Neuronal stem cell (in vitro differentiated cells): Measurements from ENCODE around the gene SETDB1.

Experiments
- DNase-seq: peaks from one replicate; pipeline ENCODE4 v3.0.0-alpha.2; 2013; ENCODE audit warnings: low spot score
- H2AFZ ChIP-seq: one replicate; pipeline ENCODE4 v1.6.1; 2013; ENCODE audit warnings: mild to moderate bottlenecking, low read length, inconsistent platforms
- H2AK5ac ChIP-seq: 2 replicates; pipeline ENCODE4 v1.6.1; 2013; ENCODE audit warnings: low read depth, mild to moderate bottlenecking, inconsistent platforms, low read length, moderate library complexity, mixed read lengths
- H2BK120ac ChIP-seq: 2 replicates; pipeline ENCODE4 v1.6.1; 2013; ENCODE audit warnings: low read depth, mild to moderate bottlenecking, inconsistent platforms, low read length, moderate library complexity, mixed read lengths
- H2BK12ac ChIP-seq: one replicate; pipeline ENCODE4 v1.6.1; 2013; ENCODE audit warnings: low read length, inconsistent platforms
- H2BK15ac ChIP-seq: 2 replicates; pipeline ENCODE4 v1.6.1; 2013; ENCODE audit warnings: mild to moderate bottlenecking, low read length, inconsistent platforms, mixed read lengths
- H2BK5ac ChIP-seq: one replicate; pipeline ENCODE4 v1.6.1; 2013; ENCODE audit warnings: inconsistent platforms, mild to moderate bottlenecking, low read length, moderate library complexity
- H3K14ac ChIP-seq: one replicate; pipeline ENCODE4 v1.6.1; 2013; ENCODE audit warnings: low read length, inconsistent platforms
- H3K18ac ChIP-seq: 2 replicates; pipeline ENCODE4 v1.6.1; 2013; ENCODE audit warnings: low read length, inconsistent platforms
- H3K23ac ChIP-seq: 2 replicates; pipeline ENCODE4 v1.6.1; 2013; ENCODE audit warnings: low read depth, mild to moderate bottlenecking, mixed read lengths, low read length, inconsistent platforms; ENCODE audit not compliant: poor library complexity
- H3K27ac ChIP-seq: replicated peaks from 3 replicates; pipeline ENCODE4 v1.5.1; 2013; ENCODE audit warnings: low read length, inconsistent platforms
- H3K27me3 ChIP-seq, 3 experiments: 2 replicates each; pipeline ENCODE4 v1.6.1; 2013; ENCODE audit warnings: low read length in 3 of 3, mild to moderate bottlenecking in 2 of 3, inconsistent platforms in 1 of 3, low read depth in 1 of 3, mixed read lengths in 1 of 3, moderate library complexity in 1 of 3; ENCODE audit not compliant: control insufficient read depth in 3 of 3, insufficient read depth in 3 of 3
- H3K36me3 ChIP-seq, 2 donors: replicated peaks in 1 of 2; 2 replicates each; pipeline ENCODE4 v1.6.1; 2013; ENCODE audit warnings: low read length in 2 of 2; ENCODE audit not compliant: control insufficient read depth in 2 of 2, insufficient read depth in 2 of 2
- H3K4ac ChIP-seq: 2 replicates; pipeline ENCODE4 v1.6.1; 2013; ENCODE audit warnings: inconsistent platforms, mild to moderate bottlenecking, low read length, moderate library complexity
- H3K4me1 ChIP-seq, 2 donors: 1 replicate in 1 of 2; 2 replicates in 1 of 2; pipeline ENCODE4 v1.6.1; 2013; ENCODE audit warnings: low read length in 2 of 2, low read depth in 1 of 2; ENCODE audit not compliant: control insufficient read depth in 2 of 2, insufficient read depth in 1 of 2
- H3K4me2 ChIP-seq: one replicate; pipeline ENCODE4 v1.6.1; 2013; ENCODE audit warnings: mild to moderate bottlenecking, low read length, inconsistent platforms; ENCODE audit not compliant: insufficient read depth, poor library complexity, severe bottlenecking
- H3K4me3 ChIP-seq, 2 donors: 2 replicates each; pipeline ENCODE4 v1.5.1; 2013; ENCODE audit warnings: low read length in 2 of 2, mild to moderate bottlenecking in 2 of 2, inconsistent platforms in 1 of 2, moderate library complexity in 1 of 2
- H3K79me1 ChIP-seq: one replicate; pipeline ENCODE4 v1.6.1; 2013; ENCODE audit warnings: low read depth, mild to moderate bottlenecking, inconsistent platforms, low read length, moderate library complexity
- H3K9ac ChIP-seq: one replicate; pipeline ENCODE4 v1.6.1; 2013; ENCODE audit warnings: mild to moderate bottlenecking, low read depth, low read length, inconsistent platforms; ENCODE audit not compliant: poor library complexity
- H3K9me3 ChIP-seq, 2 donors: replicated peaks in 1 of 2; 2 replicates each; pipeline versions ENCODE3 to v1.6.1; 2013; ENCODE audit warnings: low read length in 2 of 2, mild to moderate bottlenecking in 2 of 2, inconsistent platforms in 1 of 2, low read depth in 1 of 2, mixed read lengths in 1 of 2, moderate library complexity in 1 of 2; ENCODE audit not compliant: control insufficient read depth in 2 of 2, insufficient read depth in 1 of 2
- H4K8ac ChIP-seq: one replicate; pipeline ENCODE4 v1.6.1; 2013; ENCODE audit warnings: low read depth, mild to moderate bottlenecking, inconsistent platforms, low read length, moderate library complexity
- H4K91ac ChIP-seq: one replicate; pipeline ENCODE4 v1.6.1; 2013; ENCODE audit warnings: low read length, low read depth, mild to moderate bottlenecking, inconsistent platforms; ENCODE audit not compliant: poor library complexity
- WGBS, 2 donors: extraction: QIAGEN DNeasy Blood & Tissue Kit; methylation state at CpG; one replicate each; pipeline ENCODE4 v1.1.7; 2013; ENCODE audit warnings: missing lambda C conversion rate in 2 of 2, mixed read lengths in 1 of 2; ENCODE audit not compliant: insufficient read length in 2 of 2, insufficient replicate concordance in 1 of 2; ENCODE audit errors: extremely low coverage in 2 of 2; 5-methylcytosine and 5-hydroxymethylcytosine counted together

SETDB1 gene

GRCh38 chr1:151012684-151013471, 86.7 kb downstream of the SETDB1 start:
- H3K4me3 ChIP-seq, result no peak overlapping the region
- no peak overlapping the region for H3K4me2 ChIP-seq
- H3K14ac ChIP-seq, result no peak overlapping the region
- no peak overlapping the region for H4K91ac ChIP-seq
- H2AK5ac ChIP-seq, result no peak overlapping the region
- peaks cover 4% of the 10 kb centered on the region for H3K79me1 ChIP-seq
- no peak overlapping the region for H3K18ac ChIP-seq
- H3K4me1 ChIP-seq, result peaks cover 4 to 7% of the 10 kb centered on the region in 2 donors
- H3K23ac ChIP-seq, result no peak overlapping the region
- no peak for DNase-seq
- H2AFZ ChIP-seq, result no peak overlapping the region
- H2BK12ac ChIP-seq, result no peak overlapping the region
- H4K8ac ChIP-seq, result no peak overlapping the region
- H3K9ac ChIP-seq, result no peak overlapping the region
- H3K27ac ChIP-seq, result no peak overlapping the region
- no peaks in the 10 kb centered on the region for H3K27me3 ChIP-seq
- no peaks in the 10 kb centered on the region for H3K9me3 ChIP-seq
- H2BK5ac ChIP-seq, result no peak overlapping the region
- H3K36me3 ChIP-seq, result peaks cover 0 to 3% of the 10 kb centered on the region in 2 donors
- no peak overlapping the region for H3K4ac ChIP-seq
- no peak overlapping the region for H2BK120ac ChIP-seq
- no CpG with 5 or more reads among the region's 14 CpGs for WGBS, 2 donors
- no peak overlapping the region for H2BK15ac ChIP-seq

DNA sequence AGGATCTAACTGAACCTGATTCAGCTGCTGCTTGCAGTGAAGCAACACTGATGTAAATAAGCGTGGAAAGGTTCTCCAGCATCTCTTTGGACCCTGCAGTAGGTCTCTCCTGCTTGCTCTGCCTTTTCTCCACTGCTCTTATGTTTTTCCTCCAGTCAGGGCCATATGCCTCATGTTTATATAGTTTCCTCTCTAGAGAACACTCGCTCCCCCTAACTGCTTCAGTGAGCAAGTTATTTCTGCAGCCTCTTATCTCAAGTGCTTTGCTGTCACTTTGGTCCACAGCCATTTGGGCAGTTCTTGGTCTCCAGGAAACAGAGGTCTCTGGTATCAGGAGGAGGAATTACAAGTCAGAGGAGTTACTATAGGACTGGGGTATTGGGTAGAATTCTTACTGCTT, 87.4 kb downstream of the SETDB1 start:
- no peak overlapping the region for H3K18ac ChIP-seq
- no peak overlapping the region for H3K4me2 ChIP-seq
- H3K4me3 ChIP-seq, result no peak overlapping the region
- no peak overlapping the region for H3K27ac ChIP-seq
- no peak overlapping the region for H2AFZ ChIP-seq
- H3K14ac ChIP-seq, result no peak overlapping the region
- no peaks in the 10 kb centered on the region for H3K9me3 ChIP-seq
- no peak overlapping the region for H3K4ac ChIP-seq
- H2BK120ac ChIP-seq, result no peak overlapping the region
- no peak overlapping the region for H3K9ac ChIP-seq
- no peak overlapping the region for H2AK5ac ChIP-seq
- H4K91ac ChIP-seq, result no peak overlapping the region
- H2BK5ac ChIP-seq, result no peak overlapping the region
- no peak for DNase-seq
- no peak overlapping the region for H2BK15ac ChIP-seq
- H3K36me3 ChIP-seq, result peaks cover 1 to 10% of the 10 kb centered on the region in 2 donors
- H3K4me1 ChIP-seq, result peaks cover 4 to 6% of the 10 kb centered on the region in 2 donors
- no CpG with 5 or more reads among the region's 2 CpGs for WGBS, 2 donors
- H3K27me3 ChIP-seq, result no peaks in the 10 kb centered on the region
- no peak overlapping the region for H3K23ac ChIP-seq
- peaks cover 4% of the 10 kb centered on the region for H3K79me1 ChIP-seq
- no peak overlapping the region for H2BK12ac ChIP-seq
- no peak overlapping the region for H4K8ac ChIP-seq
